ENCODE data around the gene PHPT1. TPM values are rescaled to one million over a fixed set of nuclear protein-coding genes. Genes with fewer than 3 reads are reported as not detected.

PHPT1 gene
- polyA plus RNA-seq, 4 donors, result 111 to 337 (median 169) TPM

DNA sequence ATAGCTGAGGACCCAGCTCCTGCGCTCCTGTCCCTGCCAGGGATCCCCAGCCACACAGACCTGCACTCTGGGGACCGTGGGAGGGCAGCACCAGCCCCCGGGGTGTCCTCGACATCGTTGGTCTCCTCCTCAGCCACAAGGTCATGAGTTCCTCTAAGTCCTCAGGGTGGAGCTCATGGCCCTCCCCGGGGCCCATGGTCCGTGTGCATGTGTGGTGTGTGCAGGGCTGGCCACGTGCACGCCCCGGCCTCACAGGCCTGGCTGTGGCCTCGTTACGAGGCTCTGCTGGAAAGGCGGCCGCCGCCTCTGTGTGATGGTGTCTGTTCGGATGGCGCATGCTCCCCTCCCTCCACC lies 23.0 kb upstream of the PHPT1 start:
- Histone ChIP-seq H3K4me1 (ENCODE audit: control insufficient read depth in 3 of 3, insufficient read depth in 2 of 3, low read depth in 1 of 3, low read length in 2 of 3) (no peaks in the 10 kb centered on the region), H3K9me3 (ENCODE audit: control insufficient read depth in 2 of 2, insufficient read depth in 1 of 2, low read depth in 1 of 2, low read length in 1 of 2) (no peaks in the 10 kb centered on the region), H3K36me3 (ENCODE audit: control insufficient read depth in 3 of 3, insufficient read depth in 2 of 3, low read depth in 1 of 3, low read length in 3 of 3) (peaks cover 11 to 93% (median 16%) of the 10 kb centered on the region in 3 donors), H3K27ac (ENCODE audit: low read depth in 1 of 3, low read length in 2 of 3) (no peak overlapping the region), H3K4me3 (ENCODE audit: low read depth in 1 of 3, low read length in 3 of 3) (no peak overlapping the region), H3K27me3 (ENCODE audit: control insufficient read depth in 3 of 3, insufficient read depth in 3 of 3, low read length in 3 of 3) (no peaks in the 10 kb centered on the region)
- WGBS, 3 donors, result 93 to 96% (median 93%) methylated on average over 16 to 17 of the region's 17 CpGs
- FAIRE-seq, result no peak
- DNase-seq, result no peak

DNA sequence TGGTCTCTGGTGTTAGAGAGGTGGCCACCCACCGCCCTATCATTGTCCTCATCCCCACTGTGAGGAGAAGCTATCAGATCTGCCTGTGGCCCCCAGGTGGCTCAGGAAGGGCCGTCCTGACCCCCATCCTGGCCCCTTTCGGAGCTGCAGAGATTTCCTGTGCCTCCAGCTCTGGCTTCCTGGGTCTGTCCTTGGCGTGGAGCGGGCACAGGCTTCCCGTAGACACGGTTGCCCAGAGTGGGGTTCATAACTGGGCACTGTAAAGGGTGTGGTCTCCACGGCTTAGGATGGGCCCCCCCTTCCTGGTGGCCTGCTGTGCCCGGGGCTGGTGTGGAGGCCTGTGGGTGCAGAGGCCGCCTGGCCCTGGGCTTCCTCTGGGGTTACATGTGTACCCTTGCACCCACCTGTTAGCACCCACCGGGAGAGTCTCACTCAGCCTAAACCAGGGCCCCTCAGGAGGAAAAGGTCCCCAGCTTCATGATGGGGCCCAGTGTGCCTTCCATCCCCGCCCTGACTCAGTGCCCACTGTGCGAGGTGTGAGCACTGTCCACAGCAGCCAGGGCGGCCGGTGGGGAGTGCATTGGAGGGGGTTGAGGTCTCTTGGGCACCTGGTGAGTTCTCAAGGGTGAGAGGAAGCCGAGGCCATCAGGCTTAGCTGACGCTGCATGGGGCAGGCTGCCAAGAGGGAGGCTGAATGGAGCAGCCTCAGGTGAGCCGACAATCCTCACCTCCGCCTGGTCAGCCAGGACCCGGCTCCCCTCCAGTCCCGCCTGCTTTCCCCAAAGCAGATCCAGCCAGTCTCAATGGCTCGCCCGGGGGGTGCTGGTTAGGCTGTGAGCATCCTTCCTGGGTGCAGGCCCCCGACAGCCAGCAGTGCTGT lies 22.3 kb upstream of the PHPT1 start:
- Histone ChIP-seq H3K27me3 (ENCODE audit: control insufficient read depth in 3 of 3, insufficient read depth in 3 of 3, low read length in 3 of 3) (no peaks in the 10 kb centered on the region), H3K27ac (ENCODE audit: low read depth in 1 of 3, low read length in 2 of 3) (no peak overlapping the region), H3K36me3 (ENCODE audit: control insufficient read depth in 3 of 3, insufficient read depth in 2 of 3, low read depth in 1 of 3, low read length in 3 of 3) (peaks cover 13 to 99% (median 18%) of the 10 kb centered on the region in 3 donors), H3K4me1 (ENCODE audit: control insufficient read depth in 3 of 3, insufficient read depth in 2 of 3, low read depth in 1 of 3, low read length in 2 of 3) (no peaks in the 10 kb centered on the region), H3K4me3 (ENCODE audit: low read depth in 1 of 3, low read length in 3 of 3) (no peak overlapping the region), H3K9me3 (ENCODE audit: control insufficient read depth in 2 of 2, insufficient read depth in 1 of 2, low read depth in 1 of 2, low read length in 1 of 2) (no peaks in the 10 kb centered on the region)
- WGBS, 3 donors, result 85 to 91% (median 91%) methylated on average over 22 to 24 of the region's 24 CpGs
- DNase-seq (no peak), FAIRE-seq (no peak)

DNA sequence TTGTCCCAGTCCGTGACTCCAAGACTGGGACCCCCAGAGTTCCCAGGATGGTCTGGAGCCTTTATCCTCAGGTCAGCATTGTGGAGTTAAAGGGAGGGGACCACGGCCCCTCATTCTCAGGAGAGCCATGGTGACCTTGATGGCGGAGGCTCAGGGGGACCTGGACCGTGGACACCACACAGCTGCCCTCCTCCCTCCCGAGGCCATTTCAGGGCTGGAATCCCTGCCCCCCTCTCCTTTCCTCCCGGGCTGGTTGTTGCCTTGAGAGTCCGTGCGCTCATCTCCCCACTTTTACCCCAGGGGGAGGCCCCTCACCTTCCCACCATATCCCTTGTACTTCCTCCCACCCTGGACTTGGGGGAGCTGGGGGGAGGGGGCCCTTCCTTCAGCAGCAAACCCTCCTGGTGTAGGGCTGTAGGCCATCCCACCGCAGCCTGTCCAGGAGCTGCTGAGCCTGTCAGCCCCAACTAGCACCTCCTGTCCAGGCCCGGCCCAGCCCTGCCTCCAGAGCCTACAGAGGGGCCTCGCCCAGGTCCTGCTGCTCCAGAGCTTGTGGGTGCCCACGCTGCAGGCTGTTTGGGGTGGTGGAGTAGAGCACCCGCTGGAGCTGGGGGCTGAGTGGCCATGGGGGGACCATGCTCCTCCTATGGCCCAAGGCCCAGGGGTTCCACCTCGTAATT lies 21.3 kb upstream of the PHPT1 start:
- H3K27me3 ChIP-seq (ENCODE audit: control insufficient read depth in 3 of 3, insufficient read depth in 3 of 3, low read length in 3 of 3), result no peaks in the 10 kb centered on the region
- no peaks in the 10 kb centered on the region for H3K9me3 ChIP-seq (ENCODE audit: control insufficient read depth in 2 of 2, insufficient read depth in 1 of 2, low read depth in 1 of 2, low read length in 1 of 2)
- DNase-seq (no peak), FAIRE-seq (no peak)
- H3K36me3 ChIP-seq (ENCODE audit: control insufficient read depth in 3 of 3, insufficient read depth in 2 of 3, low read depth in 1 of 3, low read length in 3 of 3), result peaks cover 14 to 100% (median 18%) of the 10 kb centered on the region in 3 donors
- no peak overlapping the region for H3K27ac ChIP-seq (ENCODE audit: low read depth in 1 of 3, low read length in 2 of 3)
- H3K4me3 ChIP-seq (ENCODE audit: low read depth in 1 of 3, low read length in 3 of 3), result no peak overlapping the region
- H3K4me1 ChIP-seq (ENCODE audit: control insufficient read depth in 3 of 3, insufficient read depth in 2 of 3, low read depth in 1 of 3, low read length in 2 of 3), result no peaks in the 10 kb centered on the region
- 87 to 94% (median 88%) methylated on average over 14 of the region's 14 CpGs for WGBS, 3 donors

DNA sequence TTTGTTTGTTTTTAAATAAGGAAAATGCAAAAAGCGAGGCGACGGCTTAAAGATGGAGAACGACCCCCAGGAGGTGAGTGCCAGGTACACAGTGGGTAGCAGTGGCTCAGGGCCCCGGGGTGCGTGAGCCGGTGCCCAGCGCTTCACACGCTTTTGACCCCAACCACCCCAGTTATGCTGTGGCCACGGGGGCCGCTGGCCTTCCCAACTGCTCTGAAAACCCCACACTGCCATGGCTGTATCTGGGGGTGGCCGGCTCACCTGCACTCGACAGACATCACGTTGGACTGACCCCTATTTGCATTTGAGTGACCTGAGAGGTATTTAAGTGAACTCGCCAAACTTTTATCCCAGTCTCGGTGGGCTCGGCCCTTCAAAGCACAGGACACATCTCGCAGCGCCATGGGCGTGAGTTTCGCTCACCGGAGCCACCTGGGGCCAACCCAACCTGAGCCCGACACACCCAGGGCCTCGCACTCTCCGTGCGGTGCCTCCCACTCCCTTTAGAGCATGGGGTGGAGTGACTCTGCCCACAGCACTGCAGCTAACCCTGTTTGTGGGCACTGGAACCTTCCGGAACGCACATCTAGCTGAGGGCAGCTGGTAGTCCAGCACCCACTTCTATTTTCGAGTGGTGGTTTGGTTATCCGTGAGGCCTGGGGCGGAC lies 20.6 kb upstream of the PHPT1 start:
- no peaks in the 10 kb centered on the region for H3K4me1 ChIP-seq (ENCODE audit: control insufficient read depth in 3 of 3, insufficient read depth in 2 of 3, low read depth in 1 of 3, low read length in 2 of 3)
- peaks cover 11 to 99% (median 18%) of the 10 kb centered on the region in 3 donors for H3K36me3 ChIP-seq (ENCODE audit: control insufficient read depth in 3 of 3, insufficient read depth in 2 of 3, low read depth in 1 of 3, low read length in 3 of 3)
- DNase-seq, result no peak
- no peak overlapping the region for H3K4me3 ChIP-seq (ENCODE audit: low read depth in 1 of 3, low read length in 3 of 3)
- no peak overlapping the region for H3K27ac ChIP-seq (ENCODE audit: low read depth in 1 of 3, low read length in 2 of 3)
- no peaks in the 10 kb centered on the region for H3K27me3 ChIP-seq (ENCODE audit: control insufficient read depth in 3 of 3, insufficient read depth in 3 of 3, low read length in 3 of 3)
- H3K9me3 ChIP-seq (ENCODE audit: control insufficient read depth in 2 of 2, insufficient read depth in 1 of 2, low read depth in 1 of 2, low read length in 1 of 2), result no peaks in the 10 kb centered on the region
- no peak for FAIRE-seq
- 94 to 96% (median 94%) methylated on average over 31 of the region's 31 CpGs for WGBS, 3 donors

DNA sequence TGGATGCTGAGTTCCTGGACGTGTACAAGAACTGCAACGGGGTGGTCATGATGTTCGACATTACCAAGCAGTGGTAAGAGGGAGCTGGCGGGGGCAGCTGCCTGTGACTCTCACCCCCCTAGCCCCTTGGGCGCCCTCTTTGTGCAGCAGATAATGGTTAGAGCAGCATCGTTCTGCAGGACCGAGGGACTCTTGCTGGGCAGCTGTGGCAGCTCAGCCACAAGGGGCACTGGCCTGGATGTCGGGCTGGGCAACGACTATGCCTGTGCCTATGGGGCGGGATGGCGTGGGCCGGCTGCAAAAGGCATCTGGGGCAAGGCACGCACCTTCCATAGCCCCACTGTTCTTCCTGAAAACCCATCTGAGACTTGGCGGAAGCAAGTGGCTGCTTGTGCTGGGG lies 19.8 kb upstream of the PHPT1 start:
- H3K27me3 ChIP-seq (ENCODE audit: control insufficient read depth in 3 of 3, insufficient read depth in 3 of 3, low read length in 3 of 3), result no peaks in the 10 kb centered on the region
- no peaks in the 10 kb centered on the region for H3K9me3 ChIP-seq (ENCODE audit: control insufficient read depth in 2 of 2, insufficient read depth in 1 of 2, low read depth in 1 of 2, low read length in 1 of 2)
- peaks cover 11 to 95% (median 18%) of the 10 kb centered on the region in 3 donors for H3K36me3 ChIP-seq (ENCODE audit: control insufficient read depth in 3 of 3, insufficient read depth in 2 of 3, low read depth in 1 of 3, low read length in 3 of 3)
- H3K4me3 ChIP-seq (ENCODE audit: low read depth in 1 of 3, low read length in 3 of 3), result no peak overlapping the region
- no peak overlapping the region for H3K27ac ChIP-seq (ENCODE audit: low read depth in 1 of 3, low read length in 2 of 3)
- FAIRE-seq (no peak), DNase-seq (no peak)
- WGBS, 3 donors, result 93 to 96% (median 94%) methylated on average over 13 to 14 of the region's 14 CpGs
- H3K4me1 ChIP-seq (ENCODE audit: control insufficient read depth in 3 of 3, insufficient read depth in 2 of 3, low read depth in 1 of 3, low read length in 2 of 3), result no peaks in the 10 kb centered on the region

DNA sequence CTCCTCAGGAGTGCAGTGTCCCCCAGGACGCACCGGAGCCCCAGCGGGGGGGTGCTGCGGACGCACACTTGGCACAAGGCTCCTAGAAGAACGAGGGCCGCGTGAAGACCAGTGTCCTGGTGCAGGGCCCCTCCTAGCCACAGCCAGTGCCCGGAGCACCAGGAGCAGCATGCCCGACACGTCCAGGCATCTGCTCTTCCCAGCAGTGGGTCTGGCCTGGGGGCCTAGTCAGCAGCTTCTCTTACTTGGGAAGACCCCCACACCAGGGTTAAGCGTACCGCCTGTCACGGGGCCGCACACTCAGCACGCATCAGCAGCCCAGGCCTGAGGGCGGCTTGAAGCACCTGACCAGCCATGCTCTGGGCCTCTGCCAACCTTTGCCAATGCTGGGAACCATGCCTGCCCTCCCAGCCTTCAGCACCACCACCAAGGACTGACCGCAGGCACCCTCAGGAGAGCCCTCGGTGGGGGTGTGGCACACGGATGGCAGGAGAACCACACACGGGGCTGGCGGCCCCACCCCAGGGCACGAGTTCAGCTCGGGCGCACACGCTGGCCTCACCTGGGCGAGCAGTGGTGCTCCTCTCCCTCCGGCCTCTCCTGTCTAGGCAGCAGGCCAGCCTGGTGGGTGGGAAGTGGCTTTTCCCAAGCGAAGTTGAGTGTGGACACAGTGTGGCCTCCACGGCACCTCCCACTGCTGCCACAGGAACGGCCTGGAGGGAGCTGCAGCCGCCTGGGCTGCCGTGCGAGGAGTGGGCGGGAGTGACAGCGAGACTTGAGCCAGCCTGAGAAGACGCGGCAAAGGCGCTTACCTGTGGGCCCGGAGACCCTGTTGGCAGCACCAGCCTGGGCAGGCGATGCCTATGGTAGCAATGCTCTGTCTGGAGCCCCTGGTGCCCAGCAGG lies 19.0 kb upstream of the PHPT1 start:
- Histone ChIP-seq H3K36me3 (ENCODE audit: control insufficient read depth in 3 of 3, insufficient read depth in 2 of 3, low read depth in 1 of 3, low read length in 3 of 3) (peaks cover 11 to 91% (median 19%) of the 10 kb centered on the region in 3 donors), H3K4me1 (ENCODE audit: control insufficient read depth in 3 of 3, insufficient read depth in 2 of 3, low read depth in 1 of 3, low read length in 2 of 3) (no peaks in the 10 kb centered on the region), H3K27me3 (ENCODE audit: control insufficient read depth in 3 of 3, insufficient read depth in 3 of 3, low read length in 3 of 3) (no peaks in the 10 kb centered on the region), H3K9me3 (ENCODE audit: control insufficient read depth in 2 of 2, insufficient read depth in 1 of 2, low read depth in 1 of 2, low read length in 1 of 2) (no peaks in the 10 kb centered on the region), H3K27ac (ENCODE audit: low read depth in 1 of 3, low read length in 2 of 3) (no peak overlapping the region), H3K4me3 (ENCODE audit: low read depth in 1 of 3, low read length in 3 of 3) (no peak overlapping the region)
- DNase-seq, result no peak
- 85 to 91% (median 90%) methylated on average over 37 to 41 of the region's 41 CpGs for WGBS, 3 donors
- no peak for FAIRE-seq

DNA sequence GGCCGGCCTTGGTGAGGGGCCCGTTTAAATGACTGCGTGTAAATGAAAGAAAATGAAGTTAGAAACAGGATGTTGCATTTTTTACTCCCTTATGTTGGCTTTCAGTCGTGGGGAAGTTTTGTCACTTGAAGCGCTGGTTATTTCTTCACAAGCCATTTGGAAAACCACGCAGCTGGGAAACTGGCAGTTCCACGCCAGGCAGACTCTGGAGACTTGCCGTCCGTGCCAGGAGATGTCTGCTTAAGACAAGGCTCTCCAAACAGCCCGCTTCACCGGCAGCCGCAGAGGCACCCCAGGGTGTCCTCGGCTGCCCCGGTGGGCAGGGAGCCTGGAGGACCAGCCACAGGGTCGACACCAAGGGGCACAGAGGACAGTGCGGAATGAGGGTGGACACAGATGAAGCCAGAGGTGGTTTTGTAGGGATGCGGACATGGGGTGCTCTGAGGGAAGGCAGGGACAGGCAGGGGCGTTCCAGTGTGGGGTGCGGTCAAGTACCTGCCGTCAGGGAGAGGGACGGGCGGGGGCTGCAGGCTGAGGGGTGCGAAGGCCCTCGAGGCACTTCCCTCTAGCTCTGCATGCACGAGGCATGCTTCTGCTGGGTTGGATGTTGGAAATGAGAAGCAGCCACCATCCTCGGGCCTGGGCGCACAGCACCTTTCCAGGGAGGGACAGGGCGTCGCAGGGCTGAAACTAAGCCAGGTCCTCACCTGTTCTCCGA lies 18.0 kb upstream of the PHPT1 start:
- Histone ChIP-seq H3K36me3 (ENCODE audit: control insufficient read depth in 3 of 3, insufficient read depth in 2 of 3, low read depth in 1 of 3, low read length in 3 of 3) (peaks cover 11 to 91% (median 19%) of the 10 kb centered on the region in 3 donors), H3K27ac (ENCODE audit: low read depth in 1 of 3, low read length in 2 of 3) (no peak overlapping the region), H3K4me1 (ENCODE audit: control insufficient read depth in 3 of 3, insufficient read depth in 2 of 3, low read depth in 1 of 3, low read length in 2 of 3) (no peaks in the 10 kb centered on the region), H3K27me3 (ENCODE audit: control insufficient read depth in 3 of 3, insufficient read depth in 3 of 3, low read length in 3 of 3) (no peaks in the 10 kb centered on the region), H3K9me3 (ENCODE audit: control insufficient read depth in 2 of 2, insufficient read depth in 1 of 2, low read depth in 1 of 2, low read length in 1 of 2) (no peaks in the 10 kb centered on the region), H3K4me3 (ENCODE audit: low read depth in 1 of 3, low read length in 3 of 3) (no peak overlapping the region)
- FAIRE-seq (no peak), DNase-seq (no peak)
- WGBS, 3 donors, result 89 to 93% (median 93%) methylated on average over 28 to 30 of the region's 30 CpGs

Measured in small intestine (tissue), 7 donors.